Inflammatory macrophage treated with lipopolysaccharide for 1 hour (primary cell): ENCODE measurements around the gene CNNM1.

ENCODE experiments used
- DNase-seq, 2 donors: peaks; one replicate each; pipeline ENCODE4 v3.0.0-alpha.2; 2020 to 2022

The CNNM1 gene

DNA sequence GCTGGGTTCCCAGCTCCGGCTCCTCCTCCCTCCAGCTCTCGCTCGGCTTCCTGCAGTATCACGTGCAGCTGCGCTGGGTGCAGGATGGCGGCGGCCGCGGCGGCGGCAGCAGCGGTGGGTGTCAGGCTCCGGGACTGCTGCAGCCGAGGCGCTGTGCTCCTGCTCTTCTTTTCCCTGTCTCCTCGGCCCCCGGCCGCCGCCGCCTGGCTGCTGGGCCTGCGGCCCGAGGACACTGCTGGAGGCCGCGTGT is at the start of gene CNNM1:
Gene CNNM1 (plus strand): TSS at position 53 of the 250 bp plus-strand sequence. CDS start 32 bp downstream, at position 85.
- DNase-seq, result no peak

DNA sequence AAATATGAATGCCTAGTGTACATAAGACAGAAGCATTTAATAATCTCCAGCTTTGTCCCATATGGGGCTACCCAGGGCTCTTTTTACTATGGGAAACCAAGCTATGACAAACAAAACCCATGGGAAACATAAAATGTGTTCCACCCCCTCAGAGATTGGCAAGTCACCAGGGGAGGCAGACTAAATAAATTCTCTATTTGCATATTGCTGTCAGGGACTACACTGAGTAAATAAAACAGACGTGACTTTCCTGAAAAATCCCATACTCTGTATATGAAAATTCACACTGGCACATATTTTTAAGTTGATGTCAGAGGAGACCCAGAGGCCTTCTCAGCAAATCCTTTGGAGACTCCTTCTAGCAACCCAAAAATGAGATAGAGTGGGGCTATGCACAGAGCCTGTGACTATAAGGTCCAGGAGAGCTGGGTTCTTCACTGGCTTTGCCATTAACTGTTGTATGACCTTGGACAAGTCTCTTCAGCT is 49.5 kb upstream of the CNNM1 start:
- no peak for DNase-seq

DNA sequence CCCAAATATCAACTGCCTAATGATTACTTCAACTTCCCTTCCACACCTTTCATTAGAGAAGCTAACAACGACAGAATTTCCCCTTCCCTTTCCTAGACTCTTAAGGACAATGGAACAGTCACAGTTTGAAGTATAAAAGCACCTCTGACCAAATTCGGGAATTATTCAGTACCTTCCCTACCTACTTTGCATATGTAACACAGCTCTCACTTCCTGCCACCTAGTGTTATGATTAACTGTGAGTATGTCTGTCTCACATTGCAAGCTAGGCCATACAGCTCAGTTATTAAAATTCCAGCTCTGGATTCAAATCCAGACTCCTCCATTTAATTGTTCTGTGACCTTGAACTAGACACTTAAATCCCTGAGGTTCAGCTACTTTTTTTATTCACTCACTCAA is 48.7 kb upstream of the CNNM1 start:
- DNase-seq, result no peak

DNA sequence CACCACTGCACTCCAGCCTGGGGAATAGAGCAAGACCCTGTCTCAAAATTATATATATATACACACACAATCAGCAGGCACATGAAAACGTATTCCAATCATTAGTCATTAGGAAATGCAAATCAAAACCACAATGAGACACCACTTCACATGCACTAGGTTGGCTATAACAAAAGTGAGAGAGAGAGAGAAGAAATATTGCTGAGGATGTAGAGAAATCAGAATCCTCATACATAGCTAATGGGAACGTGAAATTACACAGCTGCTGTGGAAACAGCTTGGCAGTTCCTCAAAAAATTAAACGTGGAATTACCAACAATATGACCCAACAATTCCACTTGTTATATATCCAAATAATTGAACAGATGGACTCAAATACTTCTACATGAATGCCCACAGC is 43.3 kb upstream of the CNNM1 start:
- no peak for DNase-seq

DNA sequence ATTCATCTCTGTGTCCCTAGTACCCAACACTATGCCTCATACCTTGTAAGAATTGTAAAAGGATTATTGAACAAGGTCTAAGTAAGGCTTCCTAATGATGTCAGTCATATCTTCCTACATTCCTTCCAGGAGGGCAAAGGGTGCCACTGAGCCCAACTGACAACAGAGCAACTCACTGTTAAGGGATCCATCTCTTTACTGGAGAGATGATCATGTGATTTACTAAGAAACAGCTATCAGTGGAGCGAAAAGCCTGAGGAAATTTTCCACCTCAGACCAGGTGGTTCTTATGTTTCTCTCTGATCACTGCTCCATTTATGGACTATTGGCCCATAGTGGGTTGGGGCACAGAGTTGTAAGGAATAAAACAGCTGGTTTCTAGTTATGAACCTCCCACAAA is 38.9 kb upstream of the CNNM1 start:
- no peak for DNase-seq

DNA sequence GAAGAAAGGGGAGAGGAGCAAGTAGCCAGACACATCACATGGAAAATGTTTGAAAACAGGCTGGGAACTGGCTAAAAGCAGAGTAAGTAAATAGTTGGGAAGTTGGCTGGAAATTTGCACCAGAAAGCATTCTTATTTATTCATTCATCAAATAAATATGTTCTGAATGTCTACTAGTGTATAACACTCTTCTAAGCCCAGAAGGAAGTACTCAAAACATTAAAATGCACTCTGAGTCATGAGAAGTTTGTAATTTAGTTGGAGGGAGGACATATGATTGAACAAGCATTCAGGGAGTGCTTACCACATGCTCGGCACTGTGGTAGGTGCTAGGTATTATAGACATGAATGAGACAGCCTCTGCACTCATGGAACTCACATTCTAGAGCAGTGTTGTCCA is 37.0 kb upstream of the CNNM1 start:
- DNase-seq, result no peak

DNA sequence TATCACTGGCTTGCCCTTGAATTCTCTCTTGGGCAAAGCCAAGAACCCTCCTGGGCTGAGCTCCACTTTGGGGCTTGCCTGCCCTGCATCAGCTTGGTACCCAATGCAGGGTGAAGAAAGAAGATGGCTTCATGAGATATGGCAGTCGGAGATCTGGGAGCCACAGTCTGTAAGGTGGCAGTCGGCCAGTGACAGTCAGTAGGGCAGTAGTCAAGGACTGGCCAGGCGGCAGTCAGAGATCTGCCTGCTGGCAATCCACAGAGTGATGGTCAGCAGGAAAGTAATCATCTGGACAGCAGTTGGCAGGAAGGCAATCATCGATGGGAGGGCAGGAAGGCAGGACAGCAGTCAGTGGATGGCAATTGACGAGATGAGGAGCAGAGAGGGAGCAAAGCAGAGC is 32.6 kb upstream of the CNNM1 start:
- DNase-seq, result no peak

DNA sequence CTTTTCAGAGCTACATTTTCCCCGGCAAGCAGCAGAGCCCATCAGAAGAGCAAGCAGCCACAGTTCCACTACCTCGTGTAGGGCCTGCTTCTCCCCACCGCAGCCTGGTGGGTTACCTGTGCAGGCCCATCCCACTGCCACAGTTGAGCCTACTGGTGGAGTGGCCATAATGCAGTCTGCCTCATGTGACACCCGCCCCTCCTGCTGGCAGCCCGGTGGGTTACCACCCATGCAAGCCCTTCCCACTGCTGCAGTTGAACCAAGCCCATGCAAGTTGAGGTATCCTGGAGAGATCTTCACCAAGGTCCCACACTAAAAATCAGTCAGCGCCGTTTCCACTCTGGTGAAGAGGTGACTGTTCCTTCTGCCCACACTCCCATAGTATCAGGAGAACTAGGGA is 32.1 kb upstream of the CNNM1 start:
- no peak for DNase-seq

DNA sequence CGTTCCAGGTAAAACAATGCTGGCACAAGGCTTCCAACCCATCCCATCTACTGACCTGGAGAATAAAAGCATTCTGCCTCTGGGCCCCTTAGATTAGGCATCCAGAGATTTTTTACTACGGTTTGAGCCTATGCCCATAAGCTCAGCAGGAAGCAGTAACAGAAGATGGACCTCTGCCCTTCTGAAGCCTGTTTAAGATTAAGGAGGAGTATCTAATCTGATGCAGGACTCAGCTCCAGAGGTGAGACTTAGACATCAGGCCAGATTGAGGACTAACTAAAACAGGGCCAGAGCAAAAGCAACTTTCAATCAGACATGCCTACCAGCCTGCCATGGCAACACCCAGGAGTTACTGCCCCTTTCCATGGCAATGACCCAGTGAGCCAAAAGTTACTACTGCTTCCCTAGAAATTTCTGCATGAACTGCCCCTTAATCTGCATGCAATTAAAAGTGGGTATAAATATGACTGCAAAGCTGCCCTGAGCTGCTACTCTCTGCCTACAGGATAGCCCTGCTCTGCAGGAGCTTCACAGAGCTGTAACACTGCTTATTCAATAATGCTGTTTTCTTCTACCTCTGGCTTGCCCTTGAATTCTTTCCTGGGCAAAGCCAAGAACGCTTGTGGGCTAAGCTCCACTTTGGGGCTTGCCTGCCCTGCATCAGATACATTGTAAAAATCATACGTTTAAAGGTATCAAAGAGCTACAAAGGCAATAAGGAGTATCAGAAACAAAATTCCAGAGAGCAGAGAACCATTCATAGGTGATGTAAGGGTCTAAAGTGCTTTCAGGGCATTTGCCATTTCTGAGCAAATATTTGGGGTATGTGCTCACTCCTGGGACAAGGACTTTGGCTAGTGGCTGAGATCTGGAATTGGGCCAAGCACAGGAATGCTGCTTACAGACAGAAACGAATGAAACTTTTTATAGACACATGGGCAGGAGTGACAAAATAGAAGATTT is 25.0 kb upstream of the CNNM1 start:
- no peak for DNase-seq

DNA sequence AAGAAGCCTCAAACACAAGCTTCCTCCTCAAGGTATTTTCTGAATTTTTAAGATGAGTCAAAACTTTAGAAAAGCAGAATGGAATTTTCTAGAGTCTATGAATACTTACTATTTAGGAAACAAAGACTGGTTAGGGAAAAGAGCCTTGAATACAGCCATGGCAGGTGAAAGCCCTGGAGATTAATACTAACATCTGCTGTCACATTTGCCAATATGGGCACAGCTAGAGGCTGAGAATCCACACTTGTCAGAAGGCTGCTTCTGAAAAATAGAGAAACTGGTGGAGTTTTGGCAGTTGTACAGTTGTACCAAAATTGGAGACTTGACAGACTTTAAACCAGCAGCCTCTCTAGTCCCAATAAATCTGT is 24.3 kb upstream of the CNNM1 start:
- no peak for DNase-seq

DNA sequence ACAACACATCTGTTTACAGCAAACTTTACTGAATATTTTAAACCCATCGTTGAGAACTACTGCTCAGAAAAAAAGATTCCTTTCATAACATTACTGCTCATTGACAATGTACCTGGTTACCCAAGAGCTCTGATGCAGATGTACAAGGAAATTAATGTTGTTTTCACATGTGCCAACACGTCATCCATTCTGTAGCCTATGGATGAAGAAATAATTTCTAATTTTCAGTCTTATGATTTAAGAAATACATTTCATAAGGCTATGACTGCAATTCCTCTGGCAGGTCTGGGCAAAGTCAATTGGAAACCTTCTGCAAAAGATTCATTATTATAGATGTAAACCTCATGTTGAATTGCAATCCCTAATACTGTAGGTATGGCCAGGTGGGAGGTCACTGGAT is 16.7 kb upstream of the CNNM1 start:
- no peak for DNase-seq

DNA sequence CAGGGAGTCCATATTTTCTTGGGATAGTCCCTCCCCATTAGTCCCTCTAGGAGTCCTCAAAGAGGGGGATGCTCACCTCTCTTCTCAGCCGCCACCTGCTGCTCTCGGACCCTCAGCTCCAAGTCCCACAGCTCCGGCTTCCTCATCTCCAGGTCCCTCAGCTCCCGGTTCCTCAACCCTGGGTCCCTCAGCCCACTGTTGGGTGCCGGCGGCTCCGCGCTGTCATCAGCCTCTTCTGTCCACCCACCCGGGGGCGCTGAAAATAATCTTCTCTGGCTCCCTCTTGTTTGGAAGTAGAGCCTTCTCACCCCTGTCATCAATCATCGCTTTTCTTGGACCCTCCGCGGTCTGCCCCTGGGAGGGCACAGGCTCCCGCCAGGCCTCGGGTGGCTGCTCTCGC is 13.3 kb upstream of the CNNM1 start:
- DNase-seq, result no peak

DNA sequence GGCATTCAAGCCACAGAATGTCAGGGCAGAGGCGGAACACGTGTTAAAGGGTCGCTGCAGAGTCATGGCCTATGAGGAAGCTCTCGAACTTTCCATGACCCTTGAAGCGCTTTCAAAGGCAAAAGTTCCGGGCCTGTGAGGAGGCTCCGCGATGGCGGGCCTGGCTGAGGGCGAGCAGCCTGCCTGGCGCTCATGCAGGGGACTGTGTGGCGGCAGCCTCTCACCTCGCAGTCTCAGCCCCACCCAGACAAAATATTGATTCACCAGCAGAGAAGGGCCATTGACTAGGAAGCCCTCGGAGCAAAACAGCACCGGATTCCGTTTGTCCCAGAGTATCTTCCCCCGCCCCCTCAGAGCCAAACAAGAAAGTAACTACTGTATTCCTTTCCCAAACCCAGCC is 12.8 kb upstream of the CNNM1 start:
- DNase-seq, result no peak

DNA sequence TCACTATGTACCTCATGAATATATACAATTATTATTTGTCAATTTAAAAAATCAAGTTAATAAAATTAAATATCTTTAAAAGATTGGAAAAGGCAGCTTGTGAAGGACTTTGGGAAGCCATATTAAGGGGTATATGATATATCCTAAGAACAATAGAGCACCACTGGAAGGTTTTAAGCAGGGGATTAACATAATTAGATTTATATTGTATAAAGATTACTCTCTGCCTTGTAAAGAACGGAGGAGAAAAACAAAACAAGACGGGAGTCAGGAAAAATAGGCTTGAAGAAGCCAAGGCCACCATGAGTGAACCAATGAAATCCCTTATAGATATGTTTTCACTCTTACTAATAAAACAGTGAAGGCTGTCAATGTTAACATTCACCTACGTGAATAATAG is 11.1 kb upstream of the CNNM1 start:
- no peak for DNase-seq

DNA sequence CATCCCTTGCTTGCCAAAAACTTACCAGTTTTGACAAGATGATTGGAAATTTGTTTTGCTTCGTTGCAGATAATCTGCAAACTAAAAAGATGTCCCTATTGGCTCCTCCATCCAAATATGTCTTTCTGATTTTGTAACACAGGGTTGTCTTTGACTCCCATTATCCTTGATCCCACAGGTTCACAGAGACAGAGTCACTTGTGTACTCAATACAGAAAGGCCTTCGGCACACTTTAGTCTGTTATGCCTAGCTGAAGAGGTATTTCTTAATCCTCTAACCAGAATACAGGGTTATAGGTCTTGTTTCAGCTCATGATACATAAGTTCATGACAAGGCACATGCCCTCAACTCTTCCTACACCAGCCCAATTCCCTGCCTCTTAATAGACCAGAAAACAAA is 10.7 kb upstream of the CNNM1 start:
- DNase-seq, result no peak

DNA sequence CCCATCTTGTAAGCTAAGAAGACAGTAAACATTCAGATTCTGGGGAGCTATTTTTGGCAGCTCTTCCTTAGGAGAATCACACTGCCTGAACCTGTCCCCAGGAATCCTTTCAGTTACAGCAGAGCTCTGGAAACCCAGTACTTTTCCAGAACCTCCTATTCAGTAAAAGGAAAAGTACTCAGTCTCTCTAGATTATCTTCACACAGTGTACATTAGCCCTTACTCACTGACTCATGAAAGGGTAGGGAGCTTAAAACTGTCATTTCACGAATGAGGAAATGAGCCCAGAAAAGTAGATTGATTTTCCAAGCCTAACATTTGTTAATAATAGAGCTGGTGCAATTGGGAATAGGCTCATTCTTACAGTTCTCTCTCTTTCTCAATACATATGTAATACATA is 3.9 kb upstream of the CNNM1 start:
- DNase-seq, result no peak

DNA sequence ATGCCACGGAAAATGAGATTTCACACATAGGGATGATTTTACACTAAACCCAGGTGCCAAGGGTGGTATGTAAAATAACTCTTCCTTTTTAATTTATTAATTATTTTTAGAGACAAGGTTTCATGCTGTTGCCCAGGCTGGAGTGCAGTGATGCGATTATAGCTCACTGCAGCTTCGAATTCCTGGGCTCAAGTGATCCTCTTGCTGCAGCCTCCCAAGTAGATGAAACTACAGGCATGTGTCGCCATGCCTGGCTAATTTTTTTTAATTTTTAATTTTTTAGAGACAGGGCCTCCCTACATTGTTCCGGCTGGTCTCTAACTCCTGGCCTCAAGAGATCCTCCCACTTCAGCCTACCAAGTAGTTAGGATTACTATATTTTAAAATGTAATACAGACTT is 2.3 kb upstream of the CNNM1 start:
- no peak for DNase-seq

DNA sequence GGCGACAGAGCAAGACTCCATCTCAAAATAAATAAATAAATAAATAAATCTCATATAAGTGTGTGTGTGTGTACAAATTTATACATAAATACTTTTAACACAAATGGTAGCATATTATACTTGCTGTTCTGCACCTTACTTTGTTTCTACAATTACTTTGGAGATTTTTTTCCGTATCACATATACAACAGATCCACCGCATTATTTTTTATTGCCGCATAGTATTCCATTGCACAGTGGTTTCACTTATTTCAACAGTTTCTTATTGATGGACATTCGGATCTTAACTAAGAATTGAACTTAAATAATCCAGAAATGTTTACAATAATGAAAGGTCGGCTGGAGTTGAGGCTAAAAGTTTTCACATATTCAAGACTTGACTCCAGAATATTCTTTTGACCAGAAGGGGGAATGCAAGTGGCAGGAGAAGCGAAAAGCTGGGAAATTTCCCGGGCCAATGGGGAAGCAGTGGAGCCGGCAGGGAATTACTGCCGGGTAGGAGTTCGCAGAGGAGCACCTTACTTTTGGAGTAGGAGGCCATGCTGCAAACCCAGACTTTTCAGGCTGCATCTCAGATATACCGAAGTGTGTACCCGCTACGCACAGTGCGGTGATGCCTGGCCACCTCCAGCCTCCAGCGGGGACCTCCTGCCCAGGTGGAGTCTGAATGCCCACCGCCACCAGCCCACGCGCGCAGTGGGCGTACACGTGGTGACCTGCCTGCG is 415 bp upstream of the CNNM1 start:
- no peak for DNase-seq

DNA sequence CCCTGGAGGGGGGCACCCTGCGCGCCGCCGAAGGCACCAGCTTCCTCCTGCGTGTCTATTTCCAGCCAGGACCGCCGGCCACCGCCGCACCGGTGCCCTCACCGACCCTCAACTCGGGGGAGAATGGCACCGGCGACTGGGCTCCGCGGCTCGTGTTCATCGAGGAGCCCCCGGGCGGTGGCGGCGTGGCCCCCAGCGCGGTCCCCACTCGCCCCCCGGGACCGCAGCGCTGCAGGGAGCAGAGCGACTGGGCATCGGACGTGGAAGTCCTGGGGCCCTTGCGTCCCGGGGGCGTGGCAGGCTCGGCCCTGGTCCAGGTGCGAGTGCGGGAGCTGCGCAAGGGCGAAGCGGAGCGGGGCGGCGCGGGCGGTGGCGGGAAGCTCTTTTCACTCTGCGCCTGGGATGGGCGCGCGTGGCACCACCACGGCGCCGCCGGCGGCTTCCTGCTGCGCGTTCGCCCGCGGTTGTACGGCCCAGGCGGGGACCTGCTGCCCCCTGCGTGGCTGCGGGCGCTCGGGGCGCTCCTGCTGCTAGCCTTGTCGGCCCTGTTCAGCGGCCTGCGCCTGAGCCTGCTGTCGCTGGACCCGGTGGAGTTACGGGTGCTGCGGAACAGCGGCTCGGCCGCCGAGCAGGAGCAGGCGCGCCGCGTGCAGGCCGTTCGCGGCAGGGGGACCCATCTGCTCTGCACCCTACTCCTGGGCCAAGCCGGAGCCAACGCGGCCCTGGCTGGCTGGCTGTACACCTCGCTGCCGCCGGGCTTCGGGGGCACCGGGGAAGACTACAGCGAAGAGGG is 594 bp downstream of the CNNM1 start:
- no peak for DNase-seq

DNA sequence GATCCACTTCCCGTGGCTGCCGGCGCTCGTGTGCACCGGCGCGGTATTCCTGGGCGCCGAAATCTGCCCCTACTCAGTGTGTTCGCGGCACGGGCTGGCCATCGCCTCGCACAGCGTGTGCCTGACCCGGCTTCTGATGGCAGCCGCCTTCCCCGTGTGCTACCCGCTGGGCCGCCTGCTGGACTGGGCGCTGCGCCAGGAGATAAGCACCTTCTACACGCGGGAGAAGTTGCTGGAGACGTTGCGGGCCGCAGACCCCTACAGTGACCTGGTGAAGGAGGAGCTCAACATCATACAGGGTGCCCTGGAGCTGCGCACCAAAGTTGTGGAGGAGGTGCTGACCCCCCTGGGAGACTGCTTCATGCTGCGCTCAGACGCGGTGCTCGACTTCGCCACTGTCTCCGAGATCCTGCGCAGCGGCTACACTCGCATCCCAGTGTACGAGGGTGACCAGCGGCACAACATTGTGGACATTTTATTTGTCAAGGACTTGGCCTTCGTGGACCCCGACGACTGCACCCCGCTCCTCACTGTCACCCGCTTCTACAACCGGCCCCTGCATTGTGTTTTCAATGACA is 1.3 kb downstream of the CNNM1 start:
- DNase-seq, result no peak

DNA sequence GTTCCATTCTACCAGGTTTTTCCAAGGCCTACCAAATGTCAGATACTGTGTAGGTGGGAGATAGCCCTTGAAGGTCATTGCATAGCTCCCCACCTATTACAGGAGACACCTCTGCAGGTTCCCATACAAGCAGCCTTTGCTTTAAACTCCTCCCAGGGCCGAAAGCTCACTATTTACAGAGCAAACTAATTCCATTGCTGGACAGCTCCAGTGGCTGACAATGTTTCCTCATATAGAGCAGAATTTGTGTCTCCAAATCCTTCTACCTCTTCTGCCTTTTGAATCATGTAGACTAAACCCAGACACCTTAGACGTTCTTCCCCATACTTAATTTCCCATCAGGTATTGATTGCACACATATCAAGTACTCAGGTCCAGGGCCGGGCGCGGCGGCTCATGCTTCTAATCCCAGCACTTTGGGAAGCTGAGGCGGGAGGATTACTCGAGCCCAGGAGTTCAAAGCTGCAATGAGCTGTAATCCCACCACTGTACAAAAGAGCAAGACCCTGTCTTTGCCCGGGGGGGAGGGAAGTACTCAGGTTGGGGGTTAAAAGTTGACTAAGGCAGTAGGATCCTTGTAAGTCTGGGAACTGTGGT is 2.1 kb downstream of the CNNM1 start:
- DNase-seq, result no peak

DNA sequence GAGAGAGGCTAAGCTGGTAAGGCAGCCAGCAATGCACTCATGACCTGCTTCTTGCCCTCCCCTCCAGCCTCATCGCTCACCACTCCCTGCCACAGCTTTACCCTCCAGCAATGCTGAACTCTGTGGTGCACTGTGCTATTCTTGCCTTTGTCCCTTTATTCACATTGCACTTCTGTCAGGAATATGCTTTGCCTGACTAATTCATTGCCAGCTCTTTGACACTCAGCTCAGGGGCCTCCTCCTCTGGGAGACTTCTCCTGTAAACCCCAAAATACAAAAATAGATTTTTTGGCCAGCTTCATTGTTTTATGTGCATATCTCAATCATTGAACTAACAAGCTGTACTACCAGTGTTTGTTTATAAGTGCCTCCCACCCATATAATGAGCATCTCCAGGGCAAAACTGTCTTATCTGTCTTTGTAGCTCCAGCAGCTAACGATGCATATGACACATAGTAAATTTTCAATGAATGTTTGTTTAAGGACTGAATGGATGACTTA is 8.2 kb downstream of the CNNM1 start:
- DNase-seq, result no peak

DNA sequence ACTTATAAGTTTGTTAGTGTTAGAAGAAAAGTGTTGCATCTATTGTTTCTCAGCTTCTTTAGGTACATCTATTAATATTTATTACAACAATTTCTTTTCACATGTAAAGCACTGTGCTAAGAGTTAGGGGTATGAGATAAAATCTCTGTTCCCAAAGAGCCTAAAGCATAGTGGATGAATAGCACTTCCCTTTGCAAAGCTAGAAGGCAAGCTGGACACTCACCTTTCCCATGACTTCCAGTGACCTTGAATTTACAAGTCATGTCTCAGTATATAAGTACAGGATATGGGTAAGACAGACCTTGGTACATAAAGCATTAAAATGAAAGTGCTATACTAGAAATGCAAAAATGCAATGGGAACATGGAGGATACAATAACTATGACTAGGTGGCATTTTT is 8.7 kb downstream of the CNNM1 start:
- no peak for DNase-seq
